HepG2 (cell line): ENCODE results near the gene HINFP. TPM values are rescaled to one million over a fixed set of nuclear protein-coding genes. Genes with fewer than 3 reads are reported as not detected.

Experiments
- ATM ChIP-seq: fragments of 450-650 bp; IDR thresholded peaks from 2 replicates; pipeline ENCODE4 v1.7.1; 2017; ENCODE audit warnings: mild to moderate bottlenecking, borderline replicate concordance
- FOXA3 ChIP-seq: IDR thresholded peaks from 2 replicates; pipeline ENCODE4 v1.6.1; 2016; ENCODE audit warnings: missing genetic modification reagents, missing compliant biosample characterization
- HCFC1 ChIP-seq: fragments of 150-350 bp; IDR thresholded peaks from 2 replicates; pipeline ENCODE4 v1.6.1; 2014; ENCODE audit warnings: low read depth, low read length
- HDAC6 ChIP-seq: fragments of 200-600 bp; sonication (generic); IDR thresholded peaks from 2 replicates; pipeline ENCODE4 v1.7.0; 2017; ENCODE audit warnings: mild to moderate bottlenecking, antibody characterized with exemption, low read length, low read depth
- HMG20A ChIP-seq: IDR thresholded peaks from 2 replicates; pipeline ENCODE4 v1.6.1; 2016; ENCODE audit warnings: borderline replicate concordance
- IKZF1 ChIP-seq: fragments of 450-650 bp; IDR thresholded peaks from 2 replicates; pipeline ENCODE4 v1.7.1; 2016
- KLF9 ChIP-seq: IDR thresholded peaks from 2 replicates; pipeline ENCODE4 v1.6.1; 2016; ENCODE audit warnings: low read depth
- MAZ ChIP-seq, 2 experiments: sonication (generic) in 1 of 2; formaldehyde crosslinking in 1 of 2; IDR thresholded peaks; 2 replicates each; pipeline versions ENCODE4 v1.5.0 to v1.6.1; 2012 to 2020; ENCODE audit warnings: low read depth in 2 of 2, mild to moderate bottlenecking in 2 of 2, borderline replicate concordance in 1 of 2, improper control_type of control experiment in 1 of 2, low read length in 1 of 2, missing genetic modification reagents in 1 of 2, moderate library complexity in 1 of 2
- MEIS1 ChIP-seq: sonication (generic); formaldehyde crosslinking; IDR thresholded peaks from 2 replicates; pipeline ENCODE4 v1.9.0; 2021; ENCODE audit warnings: mild to moderate bottlenecking, missing genetic modification reagents, moderate library complexity, borderline replicate concordance
- MIXL1 ChIP-seq: IDR thresholded peaks from 2 replicates; pipeline ENCODE4 v1.6.1; 2016
- RCOR2 ChIP-seq: IDR thresholded peaks from 2 replicates; pipeline ENCODE4 v1.6.1; 2016; ENCODE audit warnings: missing biosample characterization, missing genetic modification reagents
- RFX1 ChIP-seq: fragments of 450-650 bp; IDR thresholded peaks from 2 replicates; pipeline ENCODE4 v1.6.1; 2017
- SOX6 ChIP-seq, 2 experiments: fragments of 450-650 bp in 1 of 2; sonication (generic) in 1 of 2; formaldehyde crosslinking in 1 of 2; IDR thresholded peaks; 2 replicates each; pipeline versions ENCODE4 v1.4.0 to v1.6.1; 2017 to 2020; ENCODE audit warnings: antibody characterized with exemption in 1 of 2, mild to moderate bottlenecking in 1 of 2, missing genetic modification reagents in 1 of 2
- TGIF2 ChIP-seq: IDR thresholded peaks from 2 replicates; pipeline ENCODE4 v1.6.1; 2016; ENCODE audit warnings: control low read depth, missing compliant biosample characterization
- ZFP36L2 ChIP-seq: sonication (generic); formaldehyde crosslinking; IDR thresholded peaks from 2 replicates; pipeline ENCODE4 v1.4.0; 2020; ENCODE audit warnings: missing genetic modification reagents
- ZFY ChIP-seq: sonication (generic); formaldehyde crosslinking; IDR thresholded peaks from 2 replicates; pipeline ENCODE4 v1.4.0; 2020; ENCODE audit warnings: missing genetic modification reagents
- ZNF670 ChIP-seq: sonication (generic); formaldehyde crosslinking; IDR thresholded peaks from 2 replicates; pipeline ENCODE4 v1.8.0; 2022; ENCODE audit warnings: mild to moderate bottlenecking, missing genetic modification reagents, borderline replicate concordance
- ZNF746 ChIP-seq: sonication (generic); formaldehyde crosslinking; IDR thresholded peaks from 2 replicates; pipeline ENCODE4 v1.8.0; 2022; ENCODE audit warnings: mild to moderate bottlenecking, missing genetic modification reagents
- polyA plus RNA-seq, 8 experiments: library from polyadenylated mRNA; depleted of rRNA in 3 of 8; stranded (reverse) in 7 of 8; unstranded in 1 of 8; fragments of >200 nt; fragmentation: Illumina TruSeq in 4 of 8; extraction: Trizol in 4 of 8; gene quantifications; 2 replicates each; pipeline versions ENCODE4 v1.2.1 to v1.2.3, GENCODE V29; 2011 to 2016; ENCODE audit warnings: low read depth in 4 of 8, missing spikeins in 1 of 8, mixed read lengths in 1 of 8; ENCODE audit not compliant: insufficient read depth in 1 of 8
- total RNA-seq, 5 experiments: library from RNA; depleted of rRNA; stranded (reverse); fragments of >200 nt; fragmentation: Illumina TruSeq; extraction: Trizol; gene quantifications; 2 replicates each; pipeline ENCODE4 v1.2.3, GENCODE V29; 2016; ENCODE audit warnings: low read depth in 1 of 5
- TF ChIP-seq, protein P1 (sequence below): sonication (generic); formaldehyde crosslinking; IDR thresholded peaks from 2 replicates; pipeline ENCODE4 v1.4.0; 2020; ENCODE audit warnings: missing genetic modification reagents
- TF ChIP-seq, protein P2 (sequence below): sonication (generic); formaldehyde crosslinking; IDR thresholded peaks from 2 replicates; pipeline ENCODE4 v1.4.0; 2020; ENCODE audit warnings: missing genetic modification reagents, borderline replicate concordance
- TF ChIP-seq, protein P3 (sequence below): sonication (generic); formaldehyde crosslinking; IDR thresholded peaks from 2 replicates; pipeline ENCODE4 v1.4.0; 2020; ENCODE audit warnings: mild to moderate bottlenecking, missing genetic modification reagents

The HINFP gene
- total and polyA plus RNA-seq, 2 of the 13 experiments (the other 11 are each of a cell fraction or from before 2014, with no cell fraction given) = 15.1 to 21.4 TPM

DNA sequence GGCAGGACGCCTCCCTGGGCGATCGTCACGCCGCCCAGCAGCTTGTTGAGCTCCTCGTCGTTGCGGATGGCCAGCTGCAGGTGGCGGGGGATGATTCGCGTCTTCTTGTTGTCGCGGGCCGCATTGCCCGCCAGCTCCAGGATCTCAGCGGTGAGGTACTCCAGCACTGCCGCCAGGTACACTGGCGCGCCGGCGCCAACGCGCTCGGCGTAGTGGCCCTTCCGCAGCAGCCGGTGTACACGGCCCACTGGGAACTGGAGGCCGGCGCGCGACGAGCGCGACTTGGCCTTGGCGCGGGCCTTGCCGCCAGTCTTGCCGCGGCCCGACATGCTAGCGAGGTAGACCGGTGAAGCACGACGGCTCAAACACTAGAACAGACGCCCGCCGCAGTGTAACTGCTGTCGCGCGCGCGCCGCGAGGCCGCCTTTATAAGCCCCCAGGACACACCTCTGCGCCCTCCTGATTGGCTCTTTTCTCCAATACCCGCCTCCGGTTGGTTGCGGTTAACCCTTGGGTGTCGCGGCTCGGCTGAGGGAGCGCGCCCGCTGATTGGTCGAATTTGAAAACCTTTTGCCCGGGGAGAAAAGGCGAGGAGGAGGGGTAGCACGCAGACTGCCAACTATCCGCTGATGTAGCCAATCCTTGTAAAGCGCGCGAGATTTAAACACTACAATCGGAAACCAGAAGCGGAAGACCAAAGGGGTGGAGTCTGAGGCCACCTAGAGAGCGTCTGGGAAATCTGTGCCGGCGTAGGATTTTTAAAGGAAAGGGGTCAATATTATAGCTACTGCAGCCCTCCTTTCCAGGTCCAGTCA is 26.1 kb upstream of the HINFP start (continued):
- TF ChIP-seq, protein P1, sequence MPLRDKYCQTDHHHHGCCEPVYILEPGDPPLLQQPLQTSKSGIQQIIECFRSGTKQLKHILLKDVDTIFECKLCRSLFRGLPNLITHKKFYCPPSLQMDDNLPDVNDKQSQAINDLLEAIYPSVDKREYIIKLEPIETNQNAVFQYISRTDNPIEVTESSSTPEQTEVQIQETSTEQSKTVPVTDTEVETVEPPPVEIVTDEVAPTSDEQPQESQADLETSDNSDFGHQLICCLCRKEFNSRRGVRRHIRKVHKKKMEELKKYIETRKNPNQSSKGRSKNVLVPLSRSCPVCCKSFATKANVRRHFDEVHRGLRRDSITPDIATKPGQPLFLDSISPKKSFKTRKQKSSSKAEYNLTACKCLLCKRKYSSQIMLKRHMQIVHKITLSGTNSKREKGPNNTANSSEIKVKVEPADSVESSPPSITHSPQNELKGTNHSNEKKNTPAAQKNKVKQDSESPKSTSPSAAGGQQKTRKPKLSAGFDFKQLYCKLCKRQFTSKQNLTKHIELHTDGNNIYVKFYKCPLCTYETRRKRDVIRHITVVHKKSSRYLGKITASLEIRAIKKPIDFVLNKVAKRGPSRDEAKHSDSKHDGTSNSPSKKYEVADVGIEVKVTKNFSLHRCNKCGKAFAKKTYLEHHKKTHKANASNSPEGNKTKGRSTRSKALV (CRISPR knock-in tag) = peak; percentile 82
- TF ChIP-seq MEIS1 (CRISPR knock-in tag) (peak; percentile 75; the same call in 1 of the 2 replicates), SOX6 (IDR thresholded peaks at IDR 0.05) (no peak), SOX6 (CRISPR knock-in tag; IDR thresholded peaks at IDR 0.05) (peak; percentile 77), MAZ (IDR thresholded peaks at IDR 0.05; ENCODE audit: borderline replicate concordance, low read depth, low read length) (peak; percentile 77; the same call in 1 of the 2 replicates), MAZ (CRISPR knock-in tag; IDR thresholded peaks at IDR 0.05; ENCODE audit: low read depth) (peak; percentile 93), MIXL1 (CRISPR knock-in tag) (no peak), HDAC6 (no peak), ZNF746 (CRISPR knock-in tag) (0 out of 2 replicates have a peak, but pooled peaks have one; percentile 57), IKZF1 (no peak), ZFP36L2 (no peak), ATM (no peak), KLF9 (CRISPR knock-in tag) (no peak), FOXA3 (no peak), HCFC1 (no peak), TGIF2 (CRISPR knock-in tag) (peak; percentile 55; the same call in 1 of the 2 replicates), ZFY (CRISPR knock-in tag) (peak; percentile 89), HMG20A (CRISPR knock-in tag) (no peak), RFX1 (no peak), RCOR2 (CRISPR knock-in tag) (0 out of 2 replicates have a peak, but pooled peaks have one; percentile 35), ZNF670 (CRISPR knock-in tag) (peak; percentile 59)
- TF ChIP-seq, protein P2, sequence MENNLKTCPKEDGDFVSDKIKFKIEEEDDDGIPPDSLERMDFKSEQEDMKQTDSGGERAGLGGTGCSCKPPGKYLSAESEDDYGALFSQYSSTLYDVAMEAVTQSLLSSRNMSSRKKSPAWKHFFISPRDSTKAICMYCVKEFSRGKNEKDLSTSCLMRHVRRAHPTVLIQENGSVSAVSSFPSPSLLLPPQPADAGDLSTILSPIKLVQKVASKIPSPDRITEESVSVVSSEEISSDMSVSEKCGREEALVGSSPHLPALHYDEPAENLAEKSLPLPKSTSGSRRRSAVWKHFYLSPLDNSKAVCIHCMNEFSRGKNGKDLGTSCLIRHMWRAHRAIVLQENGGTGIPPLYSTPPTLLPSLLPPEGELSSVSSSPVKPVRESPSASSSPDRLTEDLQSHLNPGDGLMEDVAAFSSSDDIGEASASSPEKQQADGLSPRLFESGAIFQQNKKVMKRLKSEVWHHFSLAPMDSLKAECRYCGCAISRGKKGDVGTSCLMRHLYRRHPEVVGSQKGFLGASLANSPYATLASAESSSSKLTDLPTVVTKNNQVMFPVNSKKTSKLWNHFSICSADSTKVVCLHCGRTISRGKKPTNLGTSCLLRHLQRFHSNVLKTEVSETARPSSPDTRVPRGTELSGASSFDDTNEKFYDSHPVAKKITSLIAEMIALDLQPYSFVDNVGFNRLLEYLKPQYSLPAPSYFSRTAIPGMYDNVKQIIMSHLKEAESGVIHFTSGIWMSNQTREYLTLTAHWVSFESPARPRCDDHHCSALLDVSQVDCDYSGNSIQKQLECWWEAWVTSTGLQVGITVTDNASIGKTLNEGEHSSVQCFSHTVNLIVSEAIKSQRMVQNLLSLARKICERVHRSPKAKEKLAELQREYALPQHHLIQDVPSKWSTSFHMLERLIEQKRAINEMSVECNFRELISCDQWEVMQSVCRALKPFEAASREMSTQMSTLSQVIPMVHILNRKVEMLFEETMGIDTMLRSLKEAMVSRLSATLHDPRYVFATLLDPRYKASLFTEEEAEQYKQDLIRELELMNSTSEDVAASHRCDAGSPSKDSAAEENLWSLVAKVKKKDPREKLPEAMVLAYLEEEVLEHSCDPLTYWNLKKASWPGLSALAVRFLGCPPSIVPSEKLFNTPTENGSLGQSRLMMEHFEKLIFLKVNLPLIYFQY (CRISPR knock-in tag) = no peak
- TF ChIP-seq, protein P3, sequence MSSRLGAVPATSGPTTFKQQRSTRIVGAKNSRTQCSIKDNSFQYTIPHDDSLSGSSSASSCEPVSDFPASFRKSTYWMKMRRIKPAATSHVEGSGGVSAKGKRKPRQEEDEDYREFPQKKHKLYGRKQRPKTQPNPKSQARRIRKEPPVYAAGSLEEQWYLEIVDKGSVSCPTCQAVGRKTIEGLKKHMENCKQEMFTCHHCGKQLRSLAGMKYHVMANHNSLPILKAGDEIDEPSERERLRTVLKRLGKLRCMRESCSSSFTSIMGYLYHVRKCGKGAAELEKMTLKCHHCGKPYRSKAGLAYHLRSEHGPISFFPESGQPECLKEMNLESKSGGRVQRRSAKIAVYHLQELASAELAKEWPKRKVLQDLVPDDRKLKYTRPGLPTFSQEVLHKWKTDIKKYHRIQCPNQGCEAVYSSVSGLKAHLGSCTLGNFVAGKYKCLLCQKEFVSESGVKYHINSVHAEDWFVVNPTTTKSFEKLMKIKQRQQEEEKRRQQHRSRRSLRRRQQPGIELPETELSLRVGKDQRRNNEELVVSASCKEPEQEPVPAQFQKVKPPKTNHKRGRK (CRISPR knock-in tag) = peak; percentile 71; the same call in 1 of the 2 replicates
